GM12875 (cell line): ENCODE results near the gene ZSCAN2.

Experiments used
- H3K4me3 ChIP-seq: one replicate; pipeline ENCODE4 v1.5.1; 2011; ENCODE audit warnings: low read depth, low read length, control low read depth
- TF ChIP-seq, protein P1 (sequence below): IDR thresholded peaks from 2 replicates; pipeline ENCODE4 v1.5.1; 2011; ENCODE audit warnings: low read depth, mild to moderate bottlenecking, control low read depth, inconsistent platforms, low read length, moderate library complexity, borderline replicate concordance; ENCODE audit not compliant: insufficient read depth

Gene ZSCAN2

GRCh38 chr15:84666373-84666772, 65.6 kb downstream of the ZSCAN2 start:
- TF ChIP-seq, protein P1, sequence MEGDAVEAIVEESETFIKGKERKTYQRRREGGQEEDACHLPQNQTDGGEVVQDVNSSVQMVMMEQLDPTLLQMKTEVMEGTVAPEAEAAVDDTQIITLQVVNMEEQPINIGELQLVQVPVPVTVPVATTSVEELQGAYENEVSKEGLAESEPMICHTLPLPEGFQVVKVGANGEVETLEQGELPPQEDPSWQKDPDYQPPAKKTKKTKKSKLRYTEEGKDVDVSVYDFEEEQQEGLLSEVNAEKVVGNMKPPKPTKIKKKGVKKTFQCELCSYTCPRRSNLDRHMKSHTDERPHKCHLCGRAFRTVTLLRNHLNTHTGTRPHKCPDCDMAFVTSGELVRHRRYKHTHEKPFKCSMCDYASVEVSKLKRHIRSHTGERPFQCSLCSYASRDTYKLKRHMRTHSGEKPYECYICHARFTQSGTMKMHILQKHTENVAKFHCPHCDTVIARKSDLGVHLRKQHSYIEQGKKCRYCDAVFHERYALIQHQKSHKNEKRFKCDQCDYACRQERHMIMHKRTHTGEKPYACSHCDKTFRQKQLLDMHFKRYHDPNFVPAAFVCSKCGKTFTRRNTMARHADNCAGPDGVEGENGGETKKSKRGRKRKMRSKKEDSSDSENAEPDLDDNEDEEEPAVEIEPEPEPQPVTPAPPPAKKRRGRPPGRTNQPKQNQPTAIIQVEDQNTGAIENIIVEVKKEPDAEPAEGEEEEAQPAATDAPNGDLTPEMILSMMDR: no peak
- no peak overlapping the region for H3K4me3 ChIP-seq

- TF ChIP-seq, protein P1: no peak
- H3K4me3 ChIP-seq: no peak overlapping the region
These were observed 67.6 kb downstream of the ZSCAN2 start for GRCh38 chr15:84668221-84668982.

- TF ChIP-seq, protein P1: no peak
- no peak overlapping the region for H3K4me3 ChIP-seq
These were observed 68.9 kb downstream of the ZSCAN2 start for GRCh38 chr15:84669726-84670125.

DNA sequence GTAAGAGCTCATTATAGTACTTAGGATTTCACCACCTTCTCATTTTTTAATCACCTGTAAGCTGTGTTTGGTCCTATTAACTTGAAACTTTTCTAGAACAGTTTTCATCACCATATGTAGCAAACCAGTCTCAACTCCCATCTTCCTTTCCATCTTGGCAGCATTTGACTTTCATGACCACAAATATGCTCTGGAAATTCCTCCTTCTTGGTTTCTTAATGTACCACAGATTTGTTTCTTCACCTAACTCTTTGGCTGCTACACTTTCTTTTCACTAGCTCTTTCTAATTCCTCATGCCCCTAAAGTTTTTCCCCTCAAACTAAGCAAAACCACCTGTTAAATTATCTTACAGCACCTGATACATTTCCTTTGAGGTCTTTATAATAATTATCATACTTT, 70.4 kb downstream of the ZSCAN2 start:
- TF ChIP-seq, protein P1: no peak
- H3K4me3 ChIP-seq: no peak overlapping the region
